Osteocyte (in vitro differentiated cells): Measurements from ENCODE around the gene INS. TPM values are rescaled to one million over a fixed set of nuclear protein-coding genes. Genes with fewer than 3 reads are reported as not detected.
"Not testable (repeated sequence)": the region's sequence is repeated elsewhere in the genome, so short reads cannot be mapped to it uniquely, and the experiment has no call there.

Source experiments
- DNase-seq: peaks from one replicate; pipeline ENCODE4 v3.0.0; 2021; ENCODE audit warnings: mixed read lengths; ENCODE audit not compliant: unreplicated experiment; ENCODE audit errors: extremely low spot score
- H3K27ac Mint-ChIP-seq: one replicate; pipeline ENCODE4 v1.8.0; 2021; ENCODE audit warnings: mild to moderate bottlenecking, mixed read lengths; ENCODE audit not compliant: unreplicated experiment
- H3K27me3 Mint-ChIP-seq: one replicate; pipeline ENCODE4 v1.8.0; 2021; ENCODE audit warnings: mixed read lengths; ENCODE audit not compliant: unreplicated experiment
- H3K36me3 Mint-ChIP-seq: one replicate; pipeline ENCODE4 v1.8.0; 2021; ENCODE audit warnings: mixed read lengths; ENCODE audit not compliant: unreplicated experiment
- H3K4me1 Mint-ChIP-seq: one replicate; pipeline ENCODE4 v1.8.0; 2021; ENCODE audit warnings: mixed read lengths; ENCODE audit not compliant: unreplicated experiment
- H3K4me3 Mint-ChIP-seq: one replicate; pipeline ENCODE4 v1.8.0; 2021; ENCODE audit warnings: mild to moderate bottlenecking, moderate library complexity, mixed read lengths; ENCODE audit not compliant: unreplicated experiment
- H3K9me3 Mint-ChIP-seq: one replicate; pipeline ENCODE4 v1.8.0; 2021; ENCODE audit warnings: mixed read lengths; ENCODE audit not compliant: unreplicated experiment
- total RNA-seq: library from RNA; stranded (reverse); gene quantifications from 2 replicates; pipeline ENCODE4 v1.2.1, GENCODE V29; 2021
- TF ChIP-seq, protein P1 (sequence below): fragments of 200-600 bp; sonication (generic); IDR thresholded peaks from 2 replicates; pipeline ENCODE4 v1.5.0; 2021; ENCODE audit warnings: antibody characterized with exemption, mild to moderate bottlenecking, moderate library complexity

The INS gene
- total RNA-seq, 1 donor from 2014 or later, result not detected

DNA sequence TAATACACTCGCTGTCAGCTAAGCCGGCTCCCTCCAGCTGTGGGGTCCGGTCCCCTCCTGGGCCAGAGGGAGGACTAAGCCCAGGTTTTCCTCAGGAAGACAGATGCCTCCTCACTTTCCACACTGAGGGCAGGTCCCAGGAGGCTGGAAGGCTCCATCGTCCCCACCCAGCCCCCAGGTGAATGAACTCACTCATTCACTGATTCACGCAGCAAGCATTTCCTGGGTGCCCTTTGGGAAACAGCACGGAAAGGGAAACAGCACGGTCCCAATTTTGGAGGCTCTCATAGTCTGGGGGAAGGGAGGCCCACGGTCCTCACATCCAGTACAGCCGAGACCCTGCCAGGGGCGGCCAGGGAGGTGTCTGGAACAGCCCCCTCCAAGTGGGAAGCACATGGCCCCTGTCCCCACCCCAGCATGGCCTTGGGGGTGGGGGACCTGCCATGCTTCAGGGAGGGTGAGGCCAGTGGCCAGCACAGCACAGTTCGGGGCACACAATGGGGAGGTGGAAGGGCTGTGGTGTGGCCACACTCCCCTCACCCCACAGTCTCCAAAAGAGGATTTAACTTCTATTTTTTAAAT lies 19.9 kb upstream of the INS start:
- H3K27me3 Mint-ChIP-seq, result peaks cover 16% of the 10 kb centered on the region
- H3K4me3 Mint-ChIP-seq, result no peak overlapping the region
- no peaks in the 10 kb centered on the region for H3K9me3 Mint-ChIP-seq
- TF ChIP-seq, protein P1, sequence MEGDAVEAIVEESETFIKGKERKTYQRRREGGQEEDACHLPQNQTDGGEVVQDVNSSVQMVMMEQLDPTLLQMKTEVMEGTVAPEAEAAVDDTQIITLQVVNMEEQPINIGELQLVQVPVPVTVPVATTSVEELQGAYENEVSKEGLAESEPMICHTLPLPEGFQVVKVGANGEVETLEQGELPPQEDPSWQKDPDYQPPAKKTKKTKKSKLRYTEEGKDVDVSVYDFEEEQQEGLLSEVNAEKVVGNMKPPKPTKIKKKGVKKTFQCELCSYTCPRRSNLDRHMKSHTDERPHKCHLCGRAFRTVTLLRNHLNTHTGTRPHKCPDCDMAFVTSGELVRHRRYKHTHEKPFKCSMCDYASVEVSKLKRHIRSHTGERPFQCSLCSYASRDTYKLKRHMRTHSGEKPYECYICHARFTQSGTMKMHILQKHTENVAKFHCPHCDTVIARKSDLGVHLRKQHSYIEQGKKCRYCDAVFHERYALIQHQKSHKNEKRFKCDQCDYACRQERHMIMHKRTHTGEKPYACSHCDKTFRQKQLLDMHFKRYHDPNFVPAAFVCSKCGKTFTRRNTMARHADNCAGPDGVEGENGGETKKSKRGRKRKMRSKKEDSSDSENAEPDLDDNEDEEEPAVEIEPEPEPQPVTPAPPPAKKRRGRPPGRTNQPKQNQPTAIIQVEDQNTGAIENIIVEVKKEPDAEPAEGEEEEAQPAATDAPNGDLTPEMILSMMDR, result no peak
- no peaks in the 10 kb centered on the region for H3K36me3 Mint-ChIP-seq
- H3K4me1 Mint-ChIP-seq, result peaks cover 9% of the 10 kb centered on the region
- no peak overlapping the region for H3K27ac Mint-ChIP-seq
- no peak for DNase-seq

DNA sequence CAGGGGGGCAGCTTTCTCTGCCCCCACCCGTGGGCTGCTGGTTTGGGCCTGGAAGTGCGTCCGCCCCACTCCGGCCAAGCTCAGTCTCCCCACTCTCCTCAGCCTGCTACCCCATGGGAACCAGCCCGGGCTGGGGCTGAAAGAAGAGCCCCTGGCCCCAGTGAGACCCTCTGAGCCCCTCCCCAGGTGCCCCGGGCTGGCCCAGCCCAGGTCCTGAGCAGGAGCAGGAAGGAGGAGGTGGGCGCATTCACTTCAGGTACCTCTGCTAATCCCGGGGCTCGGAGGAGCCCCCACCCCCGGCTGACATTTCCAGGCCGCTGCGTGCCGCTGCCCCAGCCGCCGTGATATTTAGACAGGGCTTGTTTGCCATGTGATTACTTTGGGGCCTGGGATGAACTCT lies 19.3 kb upstream of the INS start:
- Mint-ChIP-seq H3K9me3 (no peaks in the 10 kb centered on the region), H3K4me1 (peaks cover 10% of the 10 kb centered on the region), H3K27ac (no peak overlapping the region), H3K4me3 (no peak overlapping the region), H3K36me3 (no peaks in the 10 kb centered on the region), H3K27me3 (peaks cover 16% of the 10 kb centered on the region)
- DNase-seq, result no peak
- TF ChIP-seq, protein P1, result no peak

DNA sequence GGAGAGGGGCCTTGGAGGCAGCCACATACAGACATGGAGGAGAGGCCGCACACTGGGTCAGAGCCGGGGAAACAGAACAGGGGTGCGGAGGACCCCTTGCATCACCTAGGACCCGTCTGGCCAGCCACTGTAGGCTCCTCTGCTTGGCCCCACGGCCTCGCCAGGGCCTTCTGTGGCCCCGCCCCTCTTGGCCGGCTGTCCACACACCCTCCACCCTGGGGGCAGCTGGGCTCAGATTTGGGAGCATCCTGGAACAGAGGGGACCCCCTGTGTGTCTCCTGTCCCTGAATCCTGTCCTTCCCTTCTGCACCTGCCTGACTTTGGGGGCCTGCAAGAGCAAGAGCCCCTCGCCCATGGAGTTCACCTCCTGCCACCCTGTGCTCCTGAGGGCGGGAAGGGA lies 18.5 kb upstream of the INS start:
- Mint-ChIP-seq H3K9me3 (no peaks in the 10 kb centered on the region), H3K27ac (no peak overlapping the region), H3K4me1 (peaks cover 10% of the 10 kb centered on the region), H3K4me3 (no peak overlapping the region), H3K27me3 (peaks cover 8% of the 10 kb centered on the region), H3K36me3 (no peaks in the 10 kb centered on the region)
- TF ChIP-seq, protein P1, result no peak
- no peak for DNase-seq

DNA sequence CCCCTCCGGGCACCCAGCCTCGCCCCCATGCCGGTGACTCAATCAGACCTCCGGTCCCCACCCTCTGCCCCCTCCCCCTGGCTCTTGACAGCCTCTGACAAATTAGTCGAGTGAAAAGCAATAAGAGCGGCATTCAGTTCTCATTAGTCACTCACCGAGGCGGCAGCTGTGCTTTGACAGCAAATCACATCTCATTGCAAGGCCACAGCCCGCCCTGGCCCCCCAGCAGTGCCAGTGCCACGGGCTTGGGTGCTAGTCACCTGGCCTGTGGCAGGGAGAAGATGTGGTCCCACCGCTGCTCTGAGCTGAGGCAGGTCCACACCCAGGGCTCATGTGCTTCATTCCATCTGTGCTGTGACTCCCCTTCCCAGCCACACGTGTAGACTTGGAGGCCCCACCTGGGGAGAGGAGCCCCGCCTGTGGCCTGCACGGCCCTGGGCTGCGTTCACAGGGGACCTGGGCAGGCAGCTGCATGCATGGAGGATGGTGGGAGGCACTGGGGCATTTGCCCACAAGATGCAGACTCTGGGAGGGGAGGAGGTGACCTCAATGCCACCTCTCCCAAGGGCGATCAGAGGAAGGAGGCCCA lies 18.0 kb upstream of the INS start:
- H3K27ac Mint-ChIP-seq, result no peak overlapping the region
- no peak overlapping the region for H3K4me3 Mint-ChIP-seq
- peaks cover 10% of the 10 kb centered on the region for H3K4me1 Mint-ChIP-seq
- H3K9me3 Mint-ChIP-seq, result no peaks in the 10 kb centered on the region
- no peaks in the 10 kb centered on the region for H3K36me3 Mint-ChIP-seq
- TF ChIP-seq, protein P1, result no peak
- H3K27me3 Mint-ChIP-seq, result peaks cover 3% of the 10 kb centered on the region
- DNase-seq, result no peak

DNA sequence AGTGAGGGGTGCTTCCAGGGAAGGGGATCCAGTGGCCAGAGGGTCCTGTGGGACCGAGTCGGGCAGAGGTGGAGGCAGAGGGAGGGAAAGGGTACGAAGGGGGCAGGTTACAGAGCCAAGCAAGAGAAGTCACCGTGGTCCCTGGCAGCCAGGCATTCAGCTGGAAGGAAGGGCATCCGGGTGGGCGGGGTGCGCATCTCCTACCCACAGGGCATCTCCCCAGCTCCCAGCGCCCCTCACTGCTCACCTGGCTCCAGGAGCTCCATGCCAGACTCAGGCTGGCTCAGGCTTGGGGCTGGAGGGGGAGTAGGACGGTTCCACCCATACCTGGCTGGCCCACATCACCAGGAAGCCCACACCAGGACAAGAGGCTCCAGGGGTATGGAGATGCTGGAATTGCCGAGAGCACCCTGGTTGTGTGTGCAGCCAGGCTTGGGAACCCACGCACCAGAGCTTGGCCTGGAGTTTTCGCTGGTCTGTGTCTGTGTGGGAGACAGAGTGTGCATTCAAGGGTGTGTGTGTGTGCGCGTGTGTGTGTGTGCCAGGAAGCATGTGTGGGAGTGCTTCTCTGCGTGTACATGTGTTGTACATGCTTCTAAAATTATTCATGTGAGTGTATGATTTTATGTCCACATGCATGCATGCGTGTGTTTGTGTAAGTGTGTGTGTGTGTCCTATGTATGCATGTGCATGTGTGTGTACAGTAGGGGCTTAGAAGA lies 17.2 kb upstream of the INS start:
- peaks cover 10% of the 10 kb centered on the region for H3K4me1 Mint-ChIP-seq
- not testable (repeated sequence) for H3K27me3 Mint-ChIP-seq, H3K36me3 Mint-ChIP-seq, DNase-seq, H3K4me3 Mint-ChIP-seq, H3K9me3 Mint-ChIP-seq, H3K27ac Mint-ChIP-seq
